ENCODE data around the gene EYA4. TPM values are rescaled to one million over a fixed set of nuclear protein-coding genes. Genes with fewer than 3 reads are reported as not detected.

The EYA4 gene
- total RNA-seq, 1 donor from 2014 or later: 0.17 TPM

- DNase-seq (ENCODE audit: low spot score): no peak
Measured at GRCh38 chr6:133568970-133569889, 328.1 kb downstream of the EYA4 start.

GRCh38 chr6:133571681-133572080 lies 330.5 kb downstream of the EYA4 start:
- DNase-seq (ENCODE audit: low spot score): no peak

- DNase-seq (ENCODE audit: low spot score): no peak
Measured at GRCh38 chr6:133577851-133578250, 336.7 kb downstream of the EYA4 start.

All from mucosa of gallbladder (tissue), 1 donor.